Measurements from ENCODE around the gene TACSTD2. TPM values are rescaled to one million over a fixed set of nuclear protein-coding genes. Genes with fewer than 3 reads are reported as not detected.

Gene TACSTD2
- total RNA-seq, 1 experiment from 2014 or later: 1.2 TPM

DNA sequence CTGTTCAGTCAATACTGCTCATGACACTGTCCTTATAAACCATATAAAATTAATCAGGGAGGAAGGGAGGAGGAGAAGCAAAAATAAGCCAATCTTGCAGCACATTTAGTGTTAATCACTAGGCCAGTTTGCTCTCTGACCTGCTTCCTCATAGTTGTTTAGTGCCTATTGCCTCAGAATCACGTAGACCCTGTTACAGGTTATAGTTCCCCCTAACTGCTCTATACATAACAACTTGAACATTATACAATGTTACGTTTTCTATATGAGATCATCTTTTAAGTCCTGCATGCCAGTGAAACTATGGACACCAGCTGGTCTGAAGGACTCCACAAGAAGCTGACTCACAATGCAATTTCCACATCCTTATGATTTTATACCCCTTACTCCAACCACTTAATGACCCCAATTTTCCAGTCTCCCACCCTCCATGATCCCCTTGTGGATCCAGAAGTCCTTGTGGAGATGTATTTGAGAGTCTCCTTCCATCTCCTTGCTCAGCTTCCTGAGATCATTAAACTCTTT, 34.9 kb upstream of the TACSTD2 start:
- Histone ChIP-seq H3K27me3 (ENCODE audit: insufficient read depth, low read length) (no peaks in the 10 kb centered on the region), H4K5ac (ENCODE audit: insufficient read length, low read depth, low read length) (no peak overlapping the region), H3K4ac (ENCODE audit: low read depth, low read length) (no peak overlapping the region), H3K14ac (ENCODE audit: insufficient read depth, low read length) (no peak overlapping the region), H3T11ph (ENCODE audit: low read length) (no peak overlapping the region), H4K8ac (replicated peaks; ENCODE audit: insufficient read length, low read depth, low read length) (no peak overlapping the region), H2BK120ac (ENCODE audit: low read depth, low read length, poor library complexity, severe bottlenecking) (no peak overlapping the region), H3K56ac (ENCODE audit: insufficient read length, low read depth, low read length) (no peak overlapping the region), H3K23ac (ENCODE audit: insufficient read length, low read depth, low read length) (no peak overlapping the region), H4K20me1 (ENCODE audit: control insufficient read depth, insufficient read depth, insufficient read length) (no peaks in the 10 kb centered on the region), H3K9me3 (ENCODE audit: control insufficient read depth, low read depth, low read length) (no peaks in the 10 kb centered on the region), H2BK12ac (ENCODE audit: insufficient read length, low read depth, low read length) (no peak overlapping the region), H2BK15ac (ENCODE audit: low read depth, low read length) (no peak overlapping the region), H2AFZ (ENCODE audit: low read length) (no peak overlapping the region), H3K27ac (ENCODE audit: insufficient read length, low read depth, low read length) (no peak overlapping the region), H4K91ac (ENCODE audit: insufficient read length, low read depth, low read length) (no peak overlapping the region), H3K23me2 (ENCODE audit: insufficient read length, low read depth, low read length, poor library complexity, severe bottlenecking) (no peaks in the 10 kb centered on the region), H3K4me1 (ENCODE audit: insufficient read depth, low read length) (no peaks in the 10 kb centered on the region), H3K79me2 (ENCODE audit: insufficient read depth, low read length) (no peaks in the 10 kb centered on the region), H3K79me1 (ENCODE audit: insufficient read depth, low read depth, low read length, poor library complexity, severe bottlenecking) (no peaks in the 10 kb centered on the region), H3K18ac (ENCODE audit: insufficient read length, low read depth, low read length) (no peak overlapping the region), H3K4me2 (ENCODE audit: insufficient read depth, insufficient read length, low read length) (no peak overlapping the region), H2AK5ac (ENCODE audit: insufficient read length, low read length) (no peak overlapping the region), H2BK5ac (ENCODE audit: insufficient read length, low read length) (no peak overlapping the region), H2BK20ac (ENCODE audit: low read depth, low read length, poor library complexity, severe bottlenecking) (no peak overlapping the region), H3K9ac (ENCODE audit: extremely low read depth, insufficient read length, low read length) (no peak overlapping the region)
- TF ChIP-seq, protein P1, sequence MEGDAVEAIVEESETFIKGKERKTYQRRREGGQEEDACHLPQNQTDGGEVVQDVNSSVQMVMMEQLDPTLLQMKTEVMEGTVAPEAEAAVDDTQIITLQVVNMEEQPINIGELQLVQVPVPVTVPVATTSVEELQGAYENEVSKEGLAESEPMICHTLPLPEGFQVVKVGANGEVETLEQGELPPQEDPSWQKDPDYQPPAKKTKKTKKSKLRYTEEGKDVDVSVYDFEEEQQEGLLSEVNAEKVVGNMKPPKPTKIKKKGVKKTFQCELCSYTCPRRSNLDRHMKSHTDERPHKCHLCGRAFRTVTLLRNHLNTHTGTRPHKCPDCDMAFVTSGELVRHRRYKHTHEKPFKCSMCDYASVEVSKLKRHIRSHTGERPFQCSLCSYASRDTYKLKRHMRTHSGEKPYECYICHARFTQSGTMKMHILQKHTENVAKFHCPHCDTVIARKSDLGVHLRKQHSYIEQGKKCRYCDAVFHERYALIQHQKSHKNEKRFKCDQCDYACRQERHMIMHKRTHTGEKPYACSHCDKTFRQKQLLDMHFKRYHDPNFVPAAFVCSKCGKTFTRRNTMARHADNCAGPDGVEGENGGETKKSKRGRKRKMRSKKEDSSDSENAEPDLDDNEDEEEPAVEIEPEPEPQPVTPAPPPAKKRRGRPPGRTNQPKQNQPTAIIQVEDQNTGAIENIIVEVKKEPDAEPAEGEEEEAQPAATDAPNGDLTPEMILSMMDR (conservative IDR thresholded peaks at IDR 0.05): no peak
- Mint-ChIP-seq H3K27me3 (ENCODE audit: low read depth) (peaks cover 2% of the 10 kb centered on the region; the same call in 1 of the 2 replicates), H3K9me3 (no peaks in the 10 kb centered on the region; a peak in 1 of 5 replicates), H3K4me1 (peaks cover 5% of the 10 kb centered on the region in 2 experiments; a peak in 1 of 4 replicates), H3K27ac (no peak overlapping the region), H3K4me3 (no peak overlapping the region), H3K36me3 (ENCODE audit: insufficient read depth in 1 of 3, low read depth in 3 of 3) (no peaks in the 10 kb centered on the region)
- no peak for DNase-seq
- WGBS (ENCODE audit: extremely low coverage, insufficient read length, low lambda C conversion rate): no CpG with 5 or more reads among the region's 2 CpGs
